HG03342 (cell line): Measurements from ENCODE around the gene IFT43.
"Not testable (repeated sequence)": the region's sequence is repeated elsewhere in the genome, so short reads cannot be mapped to it uniquely, and the experiment has no call there.

Experiments used
- ATAC-seq: cut with Tn5 transposase; IDR thresholded peaks from one replicate; pipeline ENCODE4 v1.9.1; 2021; ENCODE audit warnings: mild to moderate bottlenecking, moderate library complexity; ENCODE audit not compliant: unreplicated experiment

IFT43 gene

GRCh38 chr14:76009627-76010026, 24.1 kb downstream of the IFT43 start:
- not testable (repeated sequence) for ATAC-seq

GRCh38 chr14:76011930-76012329, 26.4 kb downstream of the IFT43 start:
- no peak for ATAC-seq

GRCh38 chr14:76012354-76012753, 26.8 kb downstream of the IFT43 start:
- no peak for ATAC-seq

DNA sequence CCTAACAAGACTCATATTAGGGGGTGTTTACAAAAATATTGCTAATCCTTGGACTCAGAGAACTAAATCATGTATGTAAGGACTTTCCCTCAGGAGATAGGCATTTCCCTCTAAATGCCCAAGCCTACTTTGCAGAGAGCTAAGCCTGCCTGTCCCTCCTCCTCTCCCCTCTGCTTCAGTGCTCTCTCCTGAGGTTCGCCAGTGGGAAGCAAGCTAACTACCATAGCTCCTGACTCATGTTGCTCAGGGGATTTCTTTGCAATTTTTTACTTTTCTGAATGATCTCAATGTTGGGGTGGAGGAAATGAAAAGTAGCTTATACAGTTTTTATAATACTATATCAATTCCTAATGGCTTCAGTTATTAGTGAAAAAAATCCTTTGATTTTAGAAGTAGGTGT, 29.6 kb downstream of the IFT43 start:
- ATAC-seq: no peak

DNA sequence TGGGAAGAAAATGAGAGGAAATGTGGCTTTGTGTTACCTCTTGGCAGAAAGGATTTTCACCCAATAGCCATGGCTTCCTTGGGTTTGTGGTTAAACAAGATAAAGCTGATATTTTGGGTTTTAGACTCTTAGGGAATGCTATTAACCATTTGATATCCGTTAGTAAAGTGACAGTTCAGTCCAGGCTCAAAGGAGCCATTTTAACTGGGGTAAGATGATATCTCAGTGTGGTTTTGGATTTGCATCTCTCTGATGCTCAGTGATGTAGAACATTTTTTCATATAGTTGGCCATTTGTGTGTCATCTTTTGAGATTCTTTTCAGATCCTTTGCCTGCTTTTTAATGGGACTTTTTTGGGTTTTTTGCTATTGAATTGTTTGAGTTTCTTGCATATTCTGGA, 30.1 kb downstream of the IFT43 start:
- no peak for ATAC-seq

- no peak for ATAC-seq
These were observed 34.1 kb downstream of the IFT43 start for GRCh38 chr14:76019676-76020075.

GRCh38 chr14:76022991-76023390, 37.4 kb downstream of the IFT43 start:
- ATAC-seq: no peak

- ATAC-seq: no peak
These were observed 38.2 kb downstream of the IFT43 start for GRCh38 chr14:76023757-76024156.

DNA sequence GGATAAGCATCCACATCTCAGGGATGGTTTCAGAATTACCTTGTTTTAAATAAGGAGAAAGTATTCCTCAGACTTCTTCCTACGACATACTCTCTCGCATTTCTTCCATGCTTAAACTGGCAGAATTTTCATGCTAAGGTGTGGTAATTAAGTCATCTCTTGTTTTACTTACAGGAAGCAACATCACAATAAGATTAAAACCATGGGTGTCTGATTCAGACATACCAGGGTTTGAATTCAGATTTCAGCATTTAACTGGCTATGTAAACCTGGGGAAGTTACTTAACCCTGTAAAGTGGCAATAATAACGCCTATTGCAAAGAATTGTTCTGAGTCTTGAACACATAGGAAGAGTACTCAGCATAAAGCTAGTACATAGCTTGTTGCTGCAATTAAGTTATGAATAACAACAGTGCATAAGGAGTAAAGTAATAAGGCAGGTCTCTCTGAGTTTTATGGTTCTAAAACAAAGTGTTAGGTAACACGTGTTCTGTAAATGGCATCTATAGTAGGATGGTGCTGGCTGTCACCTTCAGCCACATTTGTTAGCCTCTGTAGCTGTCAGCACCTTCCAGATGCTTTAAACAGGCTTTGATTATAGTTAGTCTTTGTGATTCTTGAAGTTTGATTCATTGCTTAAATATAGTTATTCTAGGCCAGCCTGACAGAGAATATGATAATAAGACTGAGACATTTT, 38.8 kb downstream of the IFT43 start:
- ATAC-seq: no peak

DNA sequence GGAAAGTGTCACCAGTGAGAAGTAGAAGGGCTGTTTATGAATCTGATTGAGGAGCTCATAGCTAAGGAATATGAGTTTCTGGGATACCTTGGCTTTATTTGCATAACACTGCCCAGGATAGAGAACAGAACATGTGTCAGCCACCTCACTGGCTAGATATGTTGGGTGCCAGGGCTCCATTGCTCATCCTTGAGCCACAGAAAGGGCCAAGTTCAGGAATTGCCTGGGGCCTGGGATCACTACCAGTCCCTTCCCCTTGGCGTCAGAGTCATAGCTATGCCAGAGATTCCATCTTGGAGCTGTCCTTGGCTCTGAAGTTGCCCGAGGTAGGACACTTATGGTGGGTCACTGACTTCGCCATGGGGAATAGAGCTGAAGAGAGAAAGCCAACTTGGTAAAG, 49.0 kb downstream of the IFT43 start:
- no peak for ATAC-seq

DNA sequence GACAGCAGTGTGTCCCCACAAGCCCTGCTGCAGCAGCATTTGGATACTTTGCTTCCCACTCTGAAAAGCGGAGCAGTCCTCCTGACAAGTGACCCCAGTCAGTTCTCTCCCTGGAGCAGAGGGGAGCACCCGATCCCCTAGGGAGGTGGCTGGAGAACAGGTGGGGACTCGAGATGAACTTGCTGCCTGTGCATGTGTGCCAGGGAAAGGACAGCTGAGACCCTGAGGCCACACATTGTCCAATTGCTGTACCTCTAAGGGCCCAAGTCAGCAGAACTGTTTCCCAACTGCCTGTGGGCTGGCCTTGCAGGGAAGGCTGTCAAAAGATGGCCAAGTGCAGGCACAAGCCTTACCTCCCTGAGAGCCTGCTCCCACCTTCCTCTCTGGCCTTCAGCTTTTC, 55.1 kb downstream of the IFT43 start:
- ATAC-seq: no peak

DNA sequence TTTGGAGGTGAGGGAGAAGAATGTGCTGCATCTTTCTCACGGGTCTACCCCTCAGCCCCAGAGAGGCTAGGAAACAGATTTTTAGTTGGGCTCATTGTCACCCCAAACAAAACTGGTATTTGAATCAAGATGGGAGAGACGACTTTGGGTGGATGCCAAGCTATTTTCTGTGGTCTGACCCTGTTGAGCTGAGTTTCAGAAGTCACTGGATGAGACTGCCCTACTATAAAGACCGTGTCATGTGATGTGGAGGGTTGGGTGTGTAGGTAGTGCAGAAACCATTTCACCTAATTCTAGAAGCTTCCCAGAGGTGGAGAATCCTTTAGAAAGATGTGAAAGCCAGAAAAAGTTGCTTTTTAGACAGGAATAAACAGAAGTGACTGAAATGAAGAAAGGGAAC, 60.2 kb downstream of the IFT43 start:
- ATAC-seq: no peak

- no peak for ATAC-seq
These were observed 64.7 kb downstream of the IFT43 start for GRCh38 chr14:76050250-76050649.

DNA sequence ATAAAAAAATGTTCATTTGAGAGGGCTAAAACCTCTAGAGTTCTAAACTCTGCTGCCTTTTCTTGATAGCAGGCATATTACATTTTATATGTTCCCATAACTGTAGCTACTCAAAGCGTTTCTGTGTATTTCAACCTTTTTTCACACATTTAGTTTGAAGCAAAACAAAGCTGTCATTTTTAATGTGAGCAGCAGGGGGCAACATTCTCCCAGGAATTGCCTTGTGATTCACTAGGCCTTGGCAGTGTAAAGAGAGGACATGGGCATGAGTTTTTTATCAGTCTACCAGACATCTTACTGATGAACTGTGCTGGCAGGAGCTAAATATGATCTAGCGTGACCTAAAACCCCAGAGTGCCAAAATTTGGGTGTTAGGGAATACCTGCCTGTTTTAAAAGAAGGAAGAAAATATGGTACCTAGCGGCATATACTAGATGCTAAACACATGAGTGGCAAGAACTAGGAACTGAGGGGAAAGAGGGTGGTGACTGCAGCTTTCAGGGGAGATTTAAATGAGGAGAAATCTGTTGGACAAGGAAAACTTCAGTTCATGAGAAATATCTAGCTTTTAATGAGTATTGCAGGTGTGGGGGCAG, 65.3 kb downstream of the IFT43 start:
- no peak for ATAC-seq

GRCh38 chr14:76051717-76052465, 66.3 kb downstream of the IFT43 start:
- ATAC-seq: no peak

DNA sequence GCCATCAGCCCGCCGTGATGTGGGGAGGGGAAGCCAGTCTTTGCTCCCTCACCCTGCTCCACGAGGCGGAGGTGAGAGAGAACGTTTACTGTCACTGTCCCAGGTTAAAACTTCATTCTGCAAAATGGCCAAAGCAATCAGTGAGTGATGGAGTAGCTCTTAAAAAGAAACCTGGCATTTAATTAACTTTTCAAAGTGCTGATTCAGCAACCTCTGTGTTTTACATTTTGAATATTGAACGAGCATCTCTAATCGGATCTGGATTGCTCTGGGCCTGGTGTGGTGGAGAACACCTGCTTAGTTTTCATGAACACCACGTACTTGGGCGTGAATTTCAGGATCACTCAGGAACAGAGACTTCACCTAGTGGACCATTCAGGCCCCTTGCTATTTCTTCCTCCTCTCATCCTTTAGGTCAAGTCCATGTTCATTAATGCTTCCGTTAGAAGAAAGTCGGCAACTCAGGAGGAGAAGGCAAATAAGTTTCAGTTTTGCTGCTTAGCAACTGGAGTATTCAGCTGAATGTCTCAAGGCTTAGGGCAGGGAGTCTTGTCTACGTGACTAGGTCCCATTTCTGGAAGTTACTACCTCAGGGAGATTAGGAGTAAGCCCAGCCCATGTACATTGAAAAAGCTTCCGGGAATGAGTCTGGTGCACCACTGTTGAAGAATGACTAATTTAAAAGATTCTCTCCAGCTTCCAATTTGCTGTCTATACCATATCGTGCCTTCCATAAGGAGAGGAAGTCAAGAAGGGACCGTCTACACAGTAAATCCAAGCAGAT, 68.2 kb downstream of the IFT43 start:
- no peak for ATAC-seq

DNA sequence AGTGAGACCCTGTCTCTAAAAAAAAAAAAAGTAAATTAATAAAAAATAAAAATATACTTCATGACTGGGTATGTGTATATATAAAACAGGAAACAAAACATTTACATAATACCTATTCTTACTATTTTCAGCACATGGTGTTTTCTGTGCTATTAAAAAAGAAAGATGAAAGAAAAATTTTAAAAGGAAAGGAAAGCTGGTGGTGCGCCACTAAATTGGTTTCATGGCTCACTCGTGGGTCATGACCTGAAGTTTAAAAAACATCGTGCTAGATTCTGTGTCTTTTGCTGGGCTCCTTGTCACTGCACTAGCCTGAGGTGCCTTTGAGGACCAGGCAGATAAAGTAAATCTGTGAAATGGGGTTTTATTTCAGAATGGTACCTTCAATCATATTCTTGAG, 69.8 kb downstream of the IFT43 start:
- ATAC-seq: no peak

- ATAC-seq: no peak
These were observed 70.6 kb downstream of the IFT43 start for GRCh38 chr14:76056128-76056527.

DNA sequence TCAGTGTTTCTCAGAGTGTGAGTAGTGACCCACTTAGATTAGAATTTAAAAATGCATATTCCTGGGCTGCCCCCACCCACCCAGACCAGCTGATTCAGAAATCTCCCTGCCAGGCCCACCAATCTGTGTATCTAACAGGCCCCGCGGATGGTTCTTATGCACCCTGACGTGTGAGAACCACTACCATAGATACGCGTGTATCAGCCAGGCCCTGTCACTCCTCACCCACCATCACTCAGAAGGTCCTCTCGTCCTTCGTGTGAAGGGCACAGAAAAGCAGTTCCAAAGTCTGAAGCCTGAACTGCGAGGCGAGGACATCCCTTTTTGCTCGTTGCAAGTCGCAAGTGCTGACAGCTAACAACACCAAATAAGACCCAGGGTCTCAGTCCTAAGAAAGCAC, 72.4 kb downstream of the IFT43 start:
- ATAC-seq: no peak

DNA sequence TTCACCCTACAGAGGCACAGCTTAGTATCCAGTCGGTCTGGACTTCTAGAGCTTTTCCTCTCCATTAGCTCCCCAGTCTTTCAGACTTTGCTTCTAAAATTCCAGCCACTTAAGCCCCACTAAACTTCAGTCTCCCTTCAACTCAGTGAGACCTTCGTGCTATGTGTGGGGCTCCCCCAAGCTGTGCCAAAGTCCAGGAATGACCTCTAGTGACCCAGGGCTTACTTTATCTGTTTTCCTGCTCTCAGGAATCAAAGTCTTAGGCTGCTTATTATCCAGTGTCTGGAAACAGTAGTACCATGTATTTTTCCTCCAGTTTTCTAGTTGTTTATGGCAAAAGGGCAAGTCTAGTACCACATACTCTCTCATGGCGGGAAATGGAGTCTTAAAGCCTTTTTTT, 77.8 kb downstream of the IFT43 start:
- no peak for ATAC-seq

- ATAC-seq: no peak
These were observed 80.0 kb downstream of the IFT43 start for GRCh38 chr14:76065519-76065918.
